WTC11 (cell line): ENCODE data around the gene CACNA1D. TPM values are rescaled to one million over a fixed set of nuclear protein-coding genes. Genes with fewer than 3 reads are reported as not detected.

Experiments used
- ATAC-seq: fragments of 200-7000 bp; cut with Tn5 transposase; 2 replicates; pipeline ENCODE4 v1.10.0; 2021; ENCODE audit warnings: mild to moderate bottlenecking, moderate library complexity
- CTCF ChIA-PET: fragments of 300-600 bp; sonication (Branson Sonifier 250); formaldehyde crosslinking; loops from one replicate; lab custom pipeline; 2021; ENCODE audit warnings: antibody characterized with exemption; lab: Charles Lee
- POLR2A ChIA-PET: fragments of 350-600 bp; sonication (Branson Sonifier 250); formaldehyde crosslinking; loops from one replicate; lab custom pipeline; 2021; ENCODE audit warnings: antibody characterized with exemption; lab: Charles Lee
- DNase-seq: peaks from one replicate; pipeline ENCODE4 v3.0.0; 2021; ENCODE audit warnings: low spot score
- H3K27ac Mint-ChIP-seq: 2 replicates; pipeline ENCODE4 v1.8.0; 2021; ENCODE audit warnings: mixed read lengths
- H3K27me3 Mint-ChIP-seq: 2 replicates; pipeline ENCODE4 v1.8.0; 2021; ENCODE audit warnings: low read depth, mild to moderate bottlenecking, moderate library complexity, mixed read lengths
- H3K36me3 Mint-ChIP-seq: 2 replicates; pipeline ENCODE4 v1.8.0; 2021; ENCODE audit warnings: mixed read lengths
- H3K4me1 Mint-ChIP-seq: 2 replicates; pipeline ENCODE4 v1.8.0; 2022; ENCODE audit warnings: mixed read lengths
- H3K4me3 Mint-ChIP-seq: 2 replicates; pipeline ENCODE4 v1.8.0; 2021; ENCODE audit warnings: mild to moderate bottlenecking, moderate library complexity, mixed read lengths
- H3K9me3 Mint-ChIP-seq: 2 replicates; pipeline ENCODE4 v1.8.0; 2021; ENCODE audit warnings: mixed read lengths
- CDX4 ChIP-seq: fragments of 250-450 bp; sonication (Bioruptor Pico); IDR thresholded peaks from 2 replicates; pipeline ENCODE4 v1.9.0; 2021; ENCODE audit warnings: moderate library complexity, mild to moderate bottlenecking, inconsistent platforms, borderline replicate concordance
- E2F4 ChIP-seq: sonication (generic); formaldehyde crosslinking; IDR thresholded peaks from 2 replicates; pipeline ENCODE4 v1.8.1; 2022; ENCODE audit warnings: low read depth, mild to moderate bottlenecking, moderate library complexity, missing genetic modification reagents, borderline replicate concordance
- E2F5 ChIP-seq: sonication (generic); formaldehyde crosslinking; IDR thresholded peaks from 2 replicates; pipeline ENCODE4 v1.8.1; 2022; ENCODE audit warnings: mild to moderate bottlenecking, moderate library complexity, missing genetic modification reagents
- FOXJ3 ChIP-seq: sonication (generic); formaldehyde crosslinking; IDR thresholded peaks from 2 replicates; pipeline ENCODE4 v1.9.0; 2021; ENCODE audit warnings: missing genetic modification reagents, mild to moderate bottlenecking, borderline replicate concordance
- MYBL2 ChIP-seq: sonication (generic); formaldehyde crosslinking; IDR thresholded peaks from 2 replicates; pipeline ENCODE4 v1.8.1; 2023; ENCODE audit warnings: mild to moderate bottlenecking, moderate library complexity, missing genetic modification reagents
- RORB ChIP-seq: fragments of 250-450 bp; sonication (Bioruptor Pico); IDR thresholded peaks from 2 replicates; pipeline ENCODE4 v1.9.0; 2021; ENCODE audit warnings: mild to moderate bottlenecking
- TCF7 ChIP-seq: sonication (generic); formaldehyde crosslinking; IDR thresholded peaks from 2 replicates; pipeline ENCODE4 v1.8.0; 2022; ENCODE audit warnings: mild to moderate bottlenecking, low read depth, missing genetic modification reagents, moderate library complexity
- TP53 ChIP-seq: sonication (generic); formaldehyde crosslinking; IDR thresholded peaks from 2 replicates; pipeline ENCODE4 v1.8.1; 2023; ENCODE audit warnings: mild to moderate bottlenecking, missing genetic modification reagents
- ZNF423 ChIP-seq: fragments of 250-450 bp; sonication (Bioruptor Pico); IDR thresholded peaks from 2 replicates; pipeline ENCODE4 v2.1.2; 2022; ENCODE audit warnings: mild to moderate bottlenecking, moderate library complexity
- ZNF425 ChIP-seq: fragments of 250-450 bp; sonication (Bioruptor Pico); conservative IDR thresholded peaks from 2 replicates; pipeline ENCODE4 v1.9.0; 2021; ENCODE audit warnings: mild to moderate bottlenecking
- total RNA-seq: library from RNA; stranded (reverse); gene quantifications from 3 replicates; pipeline ENCODE4 v1.2.3, GENCODE V29; 2021
- TF ChIP-seq, protein P1 (sequence below): fragments of 200-600 bp; IDR thresholded peaks from 2 replicates; pipeline ENCODE4 v1.8.0; 2022; ENCODE audit warnings: antibody characterized with exemption
- TF ChIP-seq, protein P2 (sequence below): sonication (generic); formaldehyde crosslinking; IDR thresholded peaks from 2 replicates; pipeline ENCODE4 v1.8.0; 2022; ENCODE audit warnings: mild to moderate bottlenecking, missing genetic modification reagents
- TF ChIP-seq, protein P3 (sequence below): fragments of 250-450 bp; sonication (Bioruptor Pico); IDR thresholded peaks from 2 replicates; pipeline ENCODE4 v2.1.2; 2022; ENCODE audit warnings: mild to moderate bottlenecking, moderate library complexity

The CACNA1D gene
- total RNA-seq, 1 experiment from 2014 or later = 2.3 TPM

DNA sequence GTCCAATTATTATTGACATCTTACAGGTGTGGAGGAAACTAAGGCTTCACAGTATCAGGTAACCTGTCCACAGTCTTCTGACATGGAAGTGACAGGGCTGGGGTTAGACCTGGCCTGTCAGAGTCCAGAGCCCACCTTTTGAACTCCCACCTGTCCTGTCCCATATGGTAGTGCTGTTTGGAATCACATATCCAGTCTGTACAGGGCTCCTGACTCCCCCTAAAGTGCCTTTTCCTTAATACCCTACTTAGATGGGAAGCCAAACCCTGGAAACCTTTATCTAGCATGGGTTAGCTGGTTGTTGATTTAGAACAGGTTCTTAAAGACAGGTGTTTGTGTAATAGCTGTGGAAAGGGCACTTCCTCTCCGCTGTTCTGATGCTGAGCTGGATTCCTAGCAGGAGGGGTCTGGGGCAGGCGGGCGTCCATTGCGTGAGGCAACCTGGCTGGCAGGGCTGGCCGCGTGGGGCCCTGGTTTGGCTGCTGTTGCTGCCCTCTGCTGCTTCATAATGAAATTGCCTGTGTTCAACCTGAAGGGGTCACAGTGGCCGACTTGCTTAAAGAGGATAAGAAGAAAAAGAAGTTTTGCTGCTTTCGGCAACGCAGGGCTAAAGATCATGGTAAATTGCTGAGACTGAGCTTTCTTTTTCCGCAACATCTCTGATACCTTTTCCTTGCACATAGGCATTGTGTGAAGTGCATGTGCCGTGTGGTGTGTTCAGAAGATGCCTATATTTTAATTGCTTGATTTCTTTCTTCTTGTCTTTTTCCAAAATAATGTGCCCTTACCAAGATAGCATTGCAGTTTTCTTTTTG lies 215.7 kb downstream of the CACNA1D start:
- DNase-seq = peak; percentile 87
- Mint-ChIP-seq H3K36me3 (no peaks in the 10 kb centered on the region), H3K27ac (no peak overlapping the region)
- TF ChIP-seq MYBL2 (CRISPR knock-in tag) = no peak
- TF ChIP-seq, protein P1, sequence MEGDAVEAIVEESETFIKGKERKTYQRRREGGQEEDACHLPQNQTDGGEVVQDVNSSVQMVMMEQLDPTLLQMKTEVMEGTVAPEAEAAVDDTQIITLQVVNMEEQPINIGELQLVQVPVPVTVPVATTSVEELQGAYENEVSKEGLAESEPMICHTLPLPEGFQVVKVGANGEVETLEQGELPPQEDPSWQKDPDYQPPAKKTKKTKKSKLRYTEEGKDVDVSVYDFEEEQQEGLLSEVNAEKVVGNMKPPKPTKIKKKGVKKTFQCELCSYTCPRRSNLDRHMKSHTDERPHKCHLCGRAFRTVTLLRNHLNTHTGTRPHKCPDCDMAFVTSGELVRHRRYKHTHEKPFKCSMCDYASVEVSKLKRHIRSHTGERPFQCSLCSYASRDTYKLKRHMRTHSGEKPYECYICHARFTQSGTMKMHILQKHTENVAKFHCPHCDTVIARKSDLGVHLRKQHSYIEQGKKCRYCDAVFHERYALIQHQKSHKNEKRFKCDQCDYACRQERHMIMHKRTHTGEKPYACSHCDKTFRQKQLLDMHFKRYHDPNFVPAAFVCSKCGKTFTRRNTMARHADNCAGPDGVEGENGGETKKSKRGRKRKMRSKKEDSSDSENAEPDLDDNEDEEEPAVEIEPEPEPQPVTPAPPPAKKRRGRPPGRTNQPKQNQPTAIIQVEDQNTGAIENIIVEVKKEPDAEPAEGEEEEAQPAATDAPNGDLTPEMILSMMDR = peak; percentile 63
- TF ChIP-seq, protein P2, sequence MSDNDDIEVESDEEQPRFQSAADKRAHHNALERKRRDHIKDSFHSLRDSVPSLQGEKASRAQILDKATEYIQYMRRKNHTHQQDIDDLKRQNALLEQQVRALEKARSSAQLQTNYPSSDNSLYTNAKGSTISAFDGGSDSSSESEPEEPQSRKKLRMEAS = peak; percentile 62; the same call in 1 of the 2 replicates
- TF ChIP-seq, all 79 proteins: peak for 2
- POLR2A ChIA-PET = interaction anchor here (1.2 kb wide), 1 partner anchor 134 kb away, joined by 3 read pairs; no protein-coding TSS in a partner anchor
- peaks cover 3% of the 10 kb centered on the region for H3K4me1 Mint-ChIP-seq
- H3K27me3 Mint-ChIP-seq = no peaks in the 10 kb centered on the region; the same call in 1 of the 2 replicates
- ATAC-seq = peak; percentile 95
- no peaks in the 10 kb centered on the region for H3K9me3 Mint-ChIP-seq
- H3K4me3 Mint-ChIP-seq = no peak overlapping the region
- CTCF ChIA-PET = interaction anchor here (0.7 to 2.7 kb wide), 28 partner anchors 10 to 600 kb away, joined by 3 to 14 read pairs (median 4); no protein-coding TSS in a partner anchor

- H3K36me3 Mint-ChIP-seq = no peaks in the 10 kb centered on the region
- no peak overlapping the region for H3K27ac Mint-ChIP-seq
- ATAC-seq (no peak), DNase-seq (no peak)
- ChIA-PET CTCF (interaction anchor here (0.6 to 2.7 kb wide), 7 partner anchors 10 to 424 kb away, joined by 3 to 12 read pairs (median 6); no protein-coding TSS in a partner anchor), POLR2A (no interaction called here)
- no peaks in the 10 kb centered on the region for H3K9me3 Mint-ChIP-seq
- no peak overlapping the region for H3K4me3 Mint-ChIP-seq
- no peak for TF ChIP-seq ZNF425 (CRISPR knock-in tag)
- H3K4me1 Mint-ChIP-seq = peaks cover 6% of the 10 kb centered on the region
- no peaks in the 10 kb centered on the region; the same call in 1 of the 2 replicates for H3K27me3 Mint-ChIP-seq
These were observed 217.0 kb downstream of the CACNA1D start for GRCh38 chr3:53711387-53711786.

DNA sequence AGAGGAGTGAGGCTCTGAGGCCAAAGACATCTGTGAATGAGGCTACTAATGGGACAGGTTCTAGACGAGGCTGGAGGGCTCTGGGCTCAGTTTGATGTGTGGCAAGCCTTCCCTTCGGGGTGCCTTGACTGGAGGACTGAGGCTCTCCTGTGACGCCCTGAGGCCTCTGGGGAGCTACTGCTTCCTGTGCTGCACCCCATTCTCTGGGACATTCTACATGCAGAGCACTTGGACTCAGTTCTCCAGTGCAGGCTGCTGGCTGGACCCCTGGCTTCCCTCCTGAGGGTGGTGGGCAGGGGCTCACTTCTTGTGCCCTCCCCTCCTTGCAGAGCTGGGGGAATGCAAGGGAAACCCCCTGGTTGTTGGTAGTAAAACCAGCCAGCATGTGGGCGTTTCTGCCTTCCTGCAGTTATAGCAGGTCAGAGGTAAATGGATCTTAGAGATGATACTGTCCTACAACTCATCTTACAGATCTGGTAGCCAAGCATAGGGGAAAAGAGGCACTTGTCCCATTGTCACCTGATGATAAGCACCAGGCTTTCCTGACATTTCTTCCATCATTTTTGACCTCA lies 218.5 kb downstream of the CACNA1D start:
- Mint-ChIP-seq H3K4me1 (peaks cover 9% of the 10 kb centered on the region), H3K36me3 (no peaks in the 10 kb centered on the region), H3K27ac (no peak overlapping the region), H3K9me3 (no peaks in the 10 kb centered on the region), H3K27me3 (no peaks in the 10 kb centered on the region; the same call in 1 of the 2 replicates), H3K4me3 (no peak overlapping the region)
- ATAC-seq = no peak
- POLR2A ChIA-PET = no interaction called here
- CTCF ChIA-PET = interaction anchor here (1.3 kb wide), 1 partner anchor 42 kb away, joined by 3 read pairs; no protein-coding TSS in a partner anchor
- no peak for DNase-seq
- TF ChIP-seq FOXJ3 = no peak
- no peak for TF ChIP-seq E2F5 (CRISPR knock-in tag)
- TF ChIP-seq E2F4 (CRISPR knock-in tag) = no peak
- no peak for TF ChIP-seq RORB (CRISPR knock-in tag)
- no peak for TF ChIP-seq TCF7
- TF ChIP-seq, protein P3, sequence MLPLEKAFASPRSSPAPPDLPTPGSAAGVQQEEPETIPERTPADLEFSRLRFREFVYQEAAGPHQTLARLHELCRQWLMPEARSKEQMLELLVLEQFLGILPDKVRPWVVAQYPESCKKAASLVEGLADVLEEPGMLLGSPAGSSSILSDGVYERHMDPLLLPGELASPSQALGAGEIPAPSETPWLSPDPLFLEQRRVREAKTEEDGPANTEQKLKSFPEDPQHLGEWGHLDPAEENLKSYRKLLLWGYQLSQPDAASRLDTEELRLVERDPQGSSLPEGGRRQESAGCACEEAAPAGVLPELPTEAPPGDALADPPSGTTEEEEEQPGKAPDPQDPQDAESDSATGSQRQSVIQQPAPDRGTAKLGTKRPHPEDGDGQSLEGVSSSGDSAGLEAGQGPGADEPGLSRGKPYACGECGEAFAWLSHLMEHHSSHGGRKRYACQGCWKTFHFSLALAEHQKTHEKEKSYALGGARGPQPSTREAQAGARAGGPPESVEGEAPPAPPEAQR (CRISPR knock-in tag) = no peak
- no peak for TF ChIP-seq ZNF423
- no peak for TF ChIP-seq CDX4 (CRISPR knock-in tag)
- no peak for TF ChIP-seq MYBL2 (CRISPR knock-in tag)
- TF ChIP-seq TP53 (CRISPR knock-in tag) = no peak
